CD4-positive, alpha-beta memory T cell (primary cell): ENCODE results near the gene FBXW8. TPM values are rescaled to one million over a fixed set of nuclear protein-coding genes. Genes with fewer than 3 reads are reported as not detected.

Experiments used
- CTCF ChIA-PET: fragments of 350-600 bp; sonication (Branson Sonifier 250); formaldehyde crosslinking; loops from one replicate; lab custom pipeline; 2021; ENCODE audit warnings: inconsistent platforms; ENCODE audit not compliant: partially characterized antibody; lab: Charles Lee
- POLR2A ChIA-PET: fragments of 350-600 bp; sonication (Branson Sonifier 250); formaldehyde crosslinking; loops from one replicate; lab custom pipeline; 2021; ENCODE audit not compliant: partially characterized antibody; lab: Charles Lee
- DNase-seq, 5 donors: peaks; one replicate each; pipeline versions ENCODE4 v3.0.0 to v3.0.0-alpha.2; 2020 to 2022; ENCODE audit warnings: mixed read lengths in 1 of 5
- H3K27ac ChIP-seq: one replicate; pipeline ENCODE4 v1.7.0; 2013; ENCODE audit warnings: low read depth, low read length
- H3K27me3 ChIP-seq: 2 replicates; pipeline ENCODE4 v1.7.0; 2013; ENCODE audit warnings: mild to moderate bottlenecking, low read length, moderate library complexity; ENCODE audit not compliant: insufficient read depth
- H3K36me3 ChIP-seq: 2 replicates; pipeline ENCODE4 v1.7.0; 2013; ENCODE audit warnings: mild to moderate bottlenecking, low read length, moderate library complexity; ENCODE audit not compliant: insufficient read depth
- H3K4me1 ChIP-seq: 2 replicates; pipeline ENCODE4 v1.7.0; 2013; ENCODE audit warnings: mild to moderate bottlenecking, low read length, moderate library complexity; ENCODE audit not compliant: insufficient read depth
- H3K4me3 ChIP-seq, 2 donors: one replicate each; pipeline ENCODE4 v1.7.0; 2013; ENCODE audit warnings: low read length in 2 of 2, mild to moderate bottlenecking in 1 of 2
- H3K9me3 ChIP-seq, 2 donors: one replicate each; pipeline ENCODE4 v1.7.0; 2013; ENCODE audit warnings: low read length in 2 of 2, control low read depth in 1 of 2; ENCODE audit not compliant: control insufficient read depth in 1 of 2
- H3K27ac Mint-ChIP-seq, 7 donors: one replicate each; pipeline ENCODE4 v1.8.0; 2020 to 2021; ENCODE audit warnings: mixed read lengths in 7 of 7, mild to moderate bottlenecking in 6 of 7, inconsistent platforms in 3 of 7, moderate library complexity in 3 of 7
- H3K27me3 Mint-ChIP-seq, 2 donors: one replicate each; pipeline ENCODE4 v1.8.0; 2020 to 2021; ENCODE audit warnings: mixed read lengths in 2 of 2
- H3K36me3 Mint-ChIP-seq, 2 donors: one replicate each; pipeline ENCODE4 v1.8.0; 2020 to 2021; ENCODE audit warnings: mixed read lengths in 2 of 2, inconsistent platforms in 1 of 2, mild to moderate bottlenecking in 1 of 2
- H3K4me1 Mint-ChIP-seq, 4 donors: one replicate each; pipeline ENCODE4 v1.8.0; 2020 to 2021; ENCODE audit warnings: mixed read lengths in 4 of 4, mild to moderate bottlenecking in 1 of 4
- H3K4me3 Mint-ChIP-seq, 8 donors: one replicate each; pipeline ENCODE4 v1.8.0; 2020 to 2021; ENCODE audit warnings: mixed read lengths in 8 of 8, mild to moderate bottlenecking in 7 of 8, moderate library complexity in 6 of 8, inconsistent platforms in 3 of 8
- H3K9me3 Mint-ChIP-seq, 8 donors: one replicate each; pipeline ENCODE4 v1.8.0; 2020 to 2021; ENCODE audit warnings: mixed read lengths in 8 of 8, mild to moderate bottlenecking in 5 of 8, inconsistent platforms in 3 of 8, moderate library complexity in 1 of 8
- intact Hi-C: fragments of 100-400 bp; cut with micrococcal nuclease; formaldehyde crosslinking; loops from one replicate; pipeline ENCODE4 v1.15.1; 2023
- polyA plus RNA-seq, 2 donors: library from polyadenylated mRNA; unstranded; fragments of 300-500 nt; fragmentation: Illumina TruSeq; gene quantifications; one replicate each; pipeline ENCODE4 v1.2.3, GENCODE V29; 2021
- total RNA-seq, 2 experiments: library from RNA; stranded (reverse); gene quantifications; one replicate each; pipeline ENCODE4 v1.2.3, GENCODE V29; 2021

Gene FBXW8, protein sequence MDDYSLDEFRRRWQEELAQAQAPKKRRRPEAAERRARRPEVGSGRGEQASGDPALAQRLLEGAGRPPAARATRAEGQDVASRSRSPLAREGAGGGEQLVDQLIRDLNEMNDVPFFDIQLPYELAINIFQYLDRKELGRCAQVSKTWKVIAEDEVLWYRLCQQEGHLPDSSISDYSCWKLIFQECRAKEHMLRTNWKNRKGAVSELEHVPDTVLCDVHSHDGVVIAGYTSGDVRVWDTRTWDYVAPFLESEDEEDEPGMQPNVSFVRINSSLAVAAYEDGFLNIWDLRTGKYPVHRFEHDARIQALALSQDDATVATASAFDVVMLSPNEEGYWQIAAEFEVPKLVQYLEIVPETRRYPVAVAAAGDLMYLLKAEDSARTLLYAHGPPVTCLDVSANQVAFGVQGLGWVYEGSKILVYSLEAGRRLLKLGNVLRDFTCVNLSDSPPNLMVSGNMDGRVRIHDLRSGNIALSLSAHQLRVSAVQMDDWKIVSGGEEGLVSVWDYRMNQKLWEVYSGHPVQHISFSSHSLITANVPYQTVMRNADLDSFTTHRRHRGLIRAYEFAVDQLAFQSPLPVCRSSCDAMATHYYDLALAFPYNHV
- total RNA-seq (10 to 100 TPM in 1 of 2 experiments, 1 to 10 TPM in 1; 9.3 to 10.2 TPM), polyA plus RNA-seq (1 to 10 TPM; 2.3 to 4.6 TPM)

- peak within 1 kb of the TSS; percentile 30 to 54 for H3K4me3 ChIP-seq
- H3K27me3 ChIP-seq = peaks cover 5% of the 10 kb centered on the region
- Mint-ChIP-seq H3K27ac (peak within 1 kb of the TSS in 6 of 7 donors; percentile 9 to 93 (median 86)), H3K27me3 (peaks cover 3 to 5% of the 10 kb centered on the region in 2 donors), H3K9me3 (no peaks in the 10 kb centered on the region), H3K36me3 (peaks cover 3 to 4% of the 10 kb centered on the region in 2 donors), H3K4me3 (peak within 1 kb of the TSS; percentile 87 to 98 (median 94)), H3K4me1 (peaks cover 17 to 36% (median 27%) of the 10 kb centered on the region in 4 donors)
- peak within 1 kb of the TSS; percentile 33 for H3K27ac ChIP-seq
- peaks cover 11% of the 10 kb centered on the region for H3K4me1 ChIP-seq
- H3K9me3 ChIP-seq = no peaks in the 10 kb centered on the region
- ChIA-PET CTCF (interaction anchor here (0.8 to 1.0 kb wide), 2 partner anchors 10 to 25 kb away, joined by 3 read pairs; no protein-coding TSS in a partner anchor), POLR2A (interaction anchor here (1.5 kb wide), 1 partner anchor 10 kb away, joined by 7 read pairs; no protein-coding TSS in a partner anchor)
- DNase-seq = peak; percentile 36 to 55 (median 50)
- no peaks in the 10 kb centered on the region for H3K36me3 ChIP-seq
- intact Hi-C loops = loop anchor here (2.0 kb wide), 1 partner anchor 14 kb away; no protein-coding TSS in a partner anchor
Observed at GRCh38 chr12:116910645-116911451, at the start of gene FBXW8. TSS of gene FBXW8 (plus strand) at chr12:116910950. CDS start at chr12:116911038, 88 bp downstream.

DNA sequence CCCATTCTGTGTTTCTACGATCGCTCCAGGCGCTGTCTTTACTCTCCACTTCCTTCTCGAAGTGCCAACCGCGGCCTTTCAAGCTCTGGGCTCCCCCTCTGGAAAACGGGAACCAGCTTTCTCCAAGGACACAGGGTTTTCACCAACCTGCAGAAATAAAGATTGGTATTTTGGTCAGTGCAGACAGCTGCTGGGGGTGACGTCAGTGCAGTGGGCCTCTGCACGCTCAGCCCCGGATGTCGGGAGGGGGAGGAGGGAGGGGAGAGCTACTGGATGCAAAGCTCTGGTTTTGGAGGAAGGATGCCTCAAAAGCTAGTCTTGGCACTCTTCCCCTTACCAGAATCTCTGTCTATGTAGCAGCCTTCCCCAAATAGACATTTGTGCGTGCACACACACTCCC lies 49.4 kb upstream of the FBXW8 start:
- Histone ChIP-seq H3K9me3 (no peaks in the 10 kb centered on the region), H3K4me3 (no peak overlapping the region), H3K36me3 (no peaks in the 10 kb centered on the region), H3K27ac (no peak overlapping the region), H3K4me1 (peaks cover 6% of the 10 kb centered on the region), H3K27me3 (peaks cover under 1% of the 10 kb centered on the region)
- intact Hi-C loops = no loop called here
- peak; percentile 13 to 53 (median 18) for DNase-seq
- Mint-ChIP-seq H3K4me1 (peaks cover 0 to 18% (median 5%) of the 10 kb centered on the region in 4 donors), H3K27me3 (peaks cover 27 to 30% of the 10 kb centered on the region in 2 donors), H3K27ac (no peak overlapping the region), H3K36me3 (no peaks in the 10 kb centered on the region), H3K4me3 (no peak overlapping the region), H3K9me3 (peaks cover 0 to 3% (median 0%) of the 10 kb centered on the region in 8 donors)
- POLR2A ChIA-PET = no interaction called here
- CTCF ChIA-PET = no interaction called here

- H3K9me3 Mint-ChIP-seq = peaks cover 0 to 3% (median 0%) of the 10 kb centered on the region in 8 donors
- H3K27me3 Mint-ChIP-seq = peaks cover 22 to 26% of the 10 kb centered on the region in 2 donors
- ChIA-PET POLR2A (no interaction called here), CTCF (no interaction called here)
- H3K4me3 Mint-ChIP-seq = no peak overlapping the region
- Histone ChIP-seq H3K4me3 (no peak overlapping the region), H3K4me1 (peaks cover 6% of the 10 kb centered on the region), H3K36me3 (no peaks in the 10 kb centered on the region), H3K27me3 (no peaks in the 10 kb centered on the region), H3K27ac (no peak overlapping the region), H3K9me3 (no peaks in the 10 kb centered on the region)
- no peak overlapping the region for H3K27ac Mint-ChIP-seq
- no peak for DNase-seq
- intact Hi-C loops = no loop called here
- H3K4me1 Mint-ChIP-seq = peaks cover 0 to 18% (median 5%) of the 10 kb centered on the region in 4 donors
- H3K36me3 Mint-ChIP-seq = no peaks in the 10 kb centered on the region
Observed at GRCh38 chr12:116862167-116862566, 48.6 kb upstream of the FBXW8 start.

GRCh38 chr12:116863275-116863767 lies 47.4 kb upstream of the FBXW8 start:
- Mint-ChIP-seq H3K9me3 (no peaks in the 10 kb centered on the region), H3K27ac (no peak overlapping the region), H3K4me1 (peaks cover 0 to 18% (median 5%) of the 10 kb centered on the region in 4 donors), H3K4me3 (no peak overlapping the region), H3K27me3 (peaks cover 17% of the 10 kb centered on the region in 2 donors), H3K36me3 (no peaks in the 10 kb centered on the region)
- peaks cover 6% of the 10 kb centered on the region for H3K4me1 ChIP-seq
- POLR2A ChIA-PET = no interaction called here
- H3K27me3 ChIP-seq = no peaks in the 10 kb centered on the region
- no peaks in the 10 kb centered on the region for H3K9me3 ChIP-seq
- H3K4me3 ChIP-seq = no peak overlapping the region
- intact Hi-C loops = no loop called here
- no peak for DNase-seq
- no peaks in the 10 kb centered on the region for H3K36me3 ChIP-seq
- H3K27ac ChIP-seq = no peak overlapping the region
- CTCF ChIA-PET = interaction anchor here (0.6 to 1.6 kb wide), 3 partner anchors 9 to 42 kb away, joined by 3 to 4 read pairs (median 3); no protein-coding TSS in a partner anchor

DNA sequence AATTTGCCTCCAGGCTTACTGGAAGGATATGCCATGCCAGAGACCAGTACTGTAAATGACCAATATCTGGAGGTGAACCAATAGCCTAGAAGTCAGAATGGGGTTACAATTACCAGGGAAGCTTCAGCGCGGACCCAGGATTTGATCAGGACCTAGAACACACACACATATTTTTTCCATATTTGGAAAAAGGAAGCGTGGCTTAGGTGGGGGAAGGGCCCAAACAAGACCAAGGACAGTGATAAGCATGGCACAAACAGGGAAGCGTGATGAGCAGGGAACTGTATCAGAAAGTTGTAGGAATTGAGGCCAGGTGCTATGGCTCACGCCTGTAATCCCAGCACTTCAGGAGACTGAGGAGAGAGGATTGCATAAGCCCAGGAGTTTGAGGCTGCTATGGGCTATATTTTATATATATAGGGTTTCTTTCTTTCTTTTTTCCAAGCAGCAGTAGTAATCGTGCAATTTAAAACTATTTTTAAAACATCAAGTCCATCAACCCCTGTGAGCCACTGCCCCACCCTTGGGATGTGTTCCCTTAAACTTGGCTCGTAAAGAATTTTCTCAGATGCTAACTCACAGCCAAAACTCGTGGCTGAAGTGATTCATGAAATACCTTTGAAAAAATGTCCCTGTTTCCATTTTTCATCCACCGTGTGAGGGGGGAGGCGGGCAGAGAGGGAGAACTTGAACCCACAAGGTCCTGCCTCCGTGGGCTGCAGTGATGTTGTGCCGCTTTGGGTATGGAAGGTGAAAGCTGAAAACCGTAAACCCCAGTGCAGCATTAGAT lies 46.2 kb upstream of the FBXW8 start:
- POLR2A ChIA-PET = no interaction called here
- CTCF ChIA-PET = interaction anchor here (1.6 kb wide), 1 partner anchor 15 kb away, joined by 3 read pairs; no protein-coding TSS in a partner anchor
- Mint-ChIP-seq H3K27ac (no peak overlapping the region), H3K9me3 (no peaks in the 10 kb centered on the region), H3K27me3 (peaks cover 11 to 13% of the 10 kb centered on the region in 2 donors), H3K36me3 (no peaks in the 10 kb centered on the region), H3K4me1 (peaks cover 0 to 18% (median 4%) of the 10 kb centered on the region in 4 donors), H3K4me3 (no peak overlapping the region)
- no peak for DNase-seq
- peaks cover 6% of the 10 kb centered on the region for H3K4me1 ChIP-seq
- no peaks in the 10 kb centered on the region for H3K36me3 ChIP-seq
- no peaks in the 10 kb centered on the region for H3K9me3 ChIP-seq
- intact Hi-C loops = no loop called here
- H3K4me3 ChIP-seq = no peak overlapping the region
- no peaks in the 10 kb centered on the region for H3K27me3 ChIP-seq
- H3K27ac ChIP-seq = no peak overlapping the region

- no peak overlapping the region for H3K27ac Mint-ChIP-seq
- Histone ChIP-seq H3K27ac (no peak overlapping the region), H3K4me1 (no peaks in the 10 kb centered on the region), H3K9me3 (no peaks in the 10 kb centered on the region), H3K36me3 (no peaks in the 10 kb centered on the region), H3K27me3 (no peaks in the 10 kb centered on the region), H3K4me3 (no peak overlapping the region)
- peaks cover 3 to 7% of the 10 kb centered on the region in 2 donors for H3K27me3 Mint-ChIP-seq
- no peak overlapping the region for H3K4me3 Mint-ChIP-seq
- no peaks in the 10 kb centered on the region for H3K9me3 Mint-ChIP-seq
- CTCF ChIA-PET = interaction anchor here (0.5 kb wide), 1 partner anchor 366 kb away, joined by 3 read pairs; no protein-coding TSS in a partner anchor
- intact Hi-C loops = no loop called here
- H3K4me1 Mint-ChIP-seq = no peaks in the 10 kb centered on the region
- DNase-seq = no peak
- POLR2A ChIA-PET = no interaction called here
- H3K36me3 Mint-ChIP-seq = no peaks in the 10 kb centered on the region
Observed at GRCh38 chr12:116867523-116867922, 43.2 kb upstream of the FBXW8 start.
